Activated T-cell treated with anti-CD3 and anti-CD28 coated beads, Interleukin-2, amount 50 U/mL, for 72 hours (primary cell): ENCODE measurements around the gene C9orf152. TPM values are rescaled to one million over a fixed set of nuclear protein-coding genes. Genes with fewer than 3 reads are reported as not detected.

Source experiments
- ATAC-seq, 2 donors: fragments of 150-1000 bp; cut with Tn5 transposase; replicated peaks in 1 of 2; 2 replicates each; pipeline ENCODE4 v1.10.0; 2021; ENCODE audit warnings: moderate library complexity in 2 of 2, mild to moderate bottlenecking in 1 of 2
- DNase-seq, 2 donors: peaks; one replicate each; pipeline ENCODE4 v3.0.0; 2021 to 2022; ENCODE audit warnings: mixed read lengths in 1 of 2
- H3K27ac Mint-ChIP-seq: one replicate; pipeline ENCODE4 v1.8.0; 2022; ENCODE audit warnings: mild to moderate bottlenecking, moderate library complexity, mixed read lengths
- H3K27me3 Mint-ChIP-seq: one replicate; pipeline ENCODE4 v1.8.0; 2022; ENCODE audit warnings: low read depth, mixed read lengths
- H3K36me3 Mint-ChIP-seq, 2 donors: one replicate each; pipeline ENCODE4 v1.8.0; 2022; ENCODE audit warnings: mixed read lengths in 2 of 2, mild to moderate bottlenecking in 1 of 2; ENCODE audit not compliant: insufficient read depth in 2 of 2
- H3K4me1 Mint-ChIP-seq: one replicate; pipeline ENCODE4 v1.8.0; 2022; ENCODE audit warnings: low read depth, mixed read lengths
- H3K4me3 Mint-ChIP-seq, 2 donors: one replicate each; pipeline ENCODE4 v1.8.0; 2022; ENCODE audit warnings: mild to moderate bottlenecking in 2 of 2, mixed read lengths in 2 of 2, moderate library complexity in 2 of 2
- H3K9me3 Mint-ChIP-seq, 2 donors: one replicate each; pipeline ENCODE4 v1.8.0; 2022; ENCODE audit warnings: mixed read lengths in 2 of 2
- total RNA-seq, 2 donors: library from RNA; stranded (reverse); gene quantifications; one replicate each; pipeline ENCODE4 v1.2.3, GENCODE V29; 2022

C9orf152 gene
- total RNA-seq, 2 donors from 2014 or later = not detected

DNA sequence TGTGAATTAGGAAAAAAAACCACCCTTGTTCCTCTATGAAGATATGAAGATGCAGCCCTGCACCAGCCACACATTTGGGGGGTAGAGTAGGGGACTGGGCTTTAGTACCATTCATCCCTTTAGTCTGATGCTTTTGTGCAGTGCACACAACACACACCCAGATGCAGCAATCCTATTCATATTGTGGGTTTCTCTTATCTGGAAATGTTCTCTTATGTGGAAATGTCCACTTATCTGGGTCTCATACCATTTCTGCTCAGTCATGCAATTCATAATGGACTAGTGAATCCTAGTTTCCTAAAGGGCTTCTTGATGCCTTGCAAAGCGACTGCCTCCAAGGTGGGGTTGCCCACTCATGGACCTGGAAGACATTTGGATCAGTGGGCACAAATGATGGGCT is 47.8 kb downstream of the C9orf152 start:
- H3K4me3 Mint-ChIP-seq = no peak overlapping the region
- H3K4me1 Mint-ChIP-seq = peaks cover 74% of the 10 kb centered on the region
- H3K27me3 Mint-ChIP-seq = no peaks in the 10 kb centered on the region
- H3K9me3 Mint-ChIP-seq = peaks cover 0 to 3% of the 10 kb centered on the region in 2 donors
- ATAC-seq (no peak), DNase-seq (no peak)
- H3K36me3 Mint-ChIP-seq = peaks cover 8 to 19% of the 10 kb centered on the region in 2 donors
- no peak overlapping the region for H3K27ac Mint-ChIP-seq

DNA sequence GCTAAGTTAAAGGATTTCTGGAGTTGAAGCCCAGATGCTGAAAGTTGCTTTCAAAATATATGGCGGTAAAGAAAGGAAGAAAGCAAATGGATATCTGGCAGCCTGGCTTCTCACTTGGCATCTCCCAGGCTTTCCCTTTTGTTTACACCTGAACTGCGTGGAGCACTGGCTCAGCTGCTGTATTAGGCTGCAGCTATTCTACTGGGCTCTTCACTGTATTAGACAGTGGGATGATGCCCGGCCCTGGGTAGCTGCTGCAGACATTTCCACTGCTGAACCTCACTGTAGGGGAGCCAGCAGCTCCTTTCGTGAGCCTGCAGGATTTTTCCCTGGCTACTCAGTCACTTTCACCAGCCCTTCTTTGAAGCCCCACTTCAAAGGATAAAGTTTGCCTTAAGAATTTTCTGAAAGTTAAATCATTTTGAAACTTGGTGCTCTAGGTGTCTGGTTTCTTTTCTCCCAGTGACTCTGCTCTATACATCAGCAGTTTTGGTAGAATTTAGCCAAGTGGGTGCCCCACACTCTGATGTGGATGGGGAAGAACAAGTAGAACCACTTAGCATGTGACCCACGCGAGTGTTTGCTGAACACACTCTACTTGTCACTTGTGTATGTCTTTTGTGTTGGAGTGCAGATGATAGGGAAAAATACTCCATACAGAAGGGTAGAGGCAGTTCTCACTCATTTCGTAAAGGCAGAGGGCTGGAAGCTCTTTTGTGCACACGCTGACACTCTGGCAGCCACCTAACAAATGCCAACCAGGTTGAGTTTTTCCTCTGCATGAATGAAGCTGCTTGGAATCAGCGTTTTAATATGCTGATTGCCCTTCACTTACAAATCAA is 49.9 kb downstream of the C9orf152 start:
- ATAC-seq (peak; percentile 32 to 33), DNase-seq (no peak)
- H3K4me1 Mint-ChIP-seq = peaks cover 83% of the 10 kb centered on the region
- H3K27ac Mint-ChIP-seq = no peak overlapping the region
- H3K4me3 Mint-ChIP-seq = peak overlapping the region; percentile 33 to 65
- no peaks in the 10 kb centered on the region for H3K27me3 Mint-ChIP-seq
- peaks cover 0 to 3% of the 10 kb centered on the region in 2 donors for H3K9me3 Mint-ChIP-seq
- H3K36me3 Mint-ChIP-seq = peaks cover 8 to 17% of the 10 kb centered on the region in 2 donors

DNA sequence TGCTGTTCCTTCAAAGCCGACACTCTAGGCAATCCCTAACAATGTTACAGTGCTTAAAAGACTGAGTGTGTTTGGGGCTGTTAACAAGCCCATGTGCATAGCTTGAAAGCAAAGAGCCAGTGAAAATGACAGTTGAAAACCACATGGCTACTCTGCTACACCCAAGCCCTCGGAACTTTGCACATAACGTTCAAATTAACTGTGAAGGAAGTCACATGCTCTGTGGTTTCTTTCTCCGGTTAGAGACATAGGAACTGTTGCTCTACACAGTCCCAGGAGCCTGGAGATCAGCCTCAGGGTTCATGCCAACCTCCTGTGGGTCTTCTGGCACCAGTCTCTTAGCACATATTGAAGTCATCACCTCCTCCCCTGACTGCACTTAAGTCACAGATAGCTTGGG is 51.1 kb downstream of the C9orf152 start:
- H3K9me3 Mint-ChIP-seq = peaks cover 0 to under 1% of the 10 kb centered on the region in 2 donors
- no peak overlapping the region for H3K27ac Mint-ChIP-seq
- H3K4me1 Mint-ChIP-seq = peaks cover 85% of the 10 kb centered on the region
- ATAC-seq (peak; percentile 64 to 71), DNase-seq (no peak)
- H3K36me3 Mint-ChIP-seq = peaks cover 6 to 19% of the 10 kb centered on the region in 2 donors
- no peaks in the 10 kb centered on the region for H3K27me3 Mint-ChIP-seq
- H3K4me3 Mint-ChIP-seq = peak overlapping the region; percentile 33 to 65

DNA sequence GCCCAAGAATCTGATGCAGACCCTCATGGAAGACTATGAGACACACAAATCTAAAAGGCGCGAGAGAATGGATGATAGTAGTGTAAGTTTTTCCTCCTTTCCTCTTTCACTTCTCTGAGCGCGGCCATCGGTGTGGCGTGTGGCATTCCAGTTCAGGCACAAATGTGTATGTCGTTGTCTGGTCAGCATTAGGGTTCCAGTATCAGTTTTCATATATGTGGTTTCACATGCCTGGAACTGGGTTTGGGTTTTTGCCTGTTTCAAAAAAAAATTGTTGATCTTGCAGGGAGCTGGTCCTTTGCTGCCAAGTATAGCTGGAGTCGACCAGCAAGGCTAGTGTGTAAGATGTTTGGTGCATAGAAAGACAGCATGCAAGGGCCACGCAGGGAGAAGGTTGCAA is 51.5 kb downstream of the C9orf152 start:
- Mint-ChIP-seq H3K27me3 (no peaks in the 10 kb centered on the region), H3K36me3 (peaks cover 5 to 19% of the 10 kb centered on the region in 2 donors), H3K9me3 (no peaks in the 10 kb centered on the region), H3K4me1 (peaks cover 85% of the 10 kb centered on the region), H3K4me3 (peak overlapping the region; percentile 33 to 65), H3K27ac (peak overlapping the region; percentile 27)
- ATAC-seq = no peak
- DNase-seq = no peak

DNA sequence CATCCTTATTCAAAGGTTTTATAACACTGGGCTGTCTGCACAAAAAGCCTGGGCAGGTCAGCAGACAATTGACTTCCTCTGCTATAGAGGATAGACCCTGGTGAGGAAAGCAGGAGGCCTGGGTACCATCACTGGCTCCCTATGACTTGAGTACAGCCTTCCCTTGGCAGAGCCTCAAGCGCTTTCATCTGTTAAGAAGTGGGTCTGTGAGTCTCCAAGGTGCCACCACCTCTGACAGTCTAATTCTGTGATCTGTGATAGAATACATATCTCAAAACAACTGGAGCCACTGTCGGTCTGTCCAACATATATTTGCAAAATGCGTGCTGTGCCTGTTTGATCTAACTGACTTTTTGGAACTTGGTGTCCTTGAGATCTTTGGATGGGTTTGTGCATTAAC is 52.2 kb downstream of the C9orf152 start:
- DNase-seq = no peak
- Mint-ChIP-seq H3K4me3 (no peak overlapping the region), H3K4me1 (peaks cover 85% of the 10 kb centered on the region), H3K9me3 (no peaks in the 10 kb centered on the region), H3K27ac (no peak overlapping the region), H3K27me3 (no peaks in the 10 kb centered on the region), H3K36me3 (peaks cover 5 to 18% of the 10 kb centered on the region in 2 donors)
- no peak for ATAC-seq

DNA sequence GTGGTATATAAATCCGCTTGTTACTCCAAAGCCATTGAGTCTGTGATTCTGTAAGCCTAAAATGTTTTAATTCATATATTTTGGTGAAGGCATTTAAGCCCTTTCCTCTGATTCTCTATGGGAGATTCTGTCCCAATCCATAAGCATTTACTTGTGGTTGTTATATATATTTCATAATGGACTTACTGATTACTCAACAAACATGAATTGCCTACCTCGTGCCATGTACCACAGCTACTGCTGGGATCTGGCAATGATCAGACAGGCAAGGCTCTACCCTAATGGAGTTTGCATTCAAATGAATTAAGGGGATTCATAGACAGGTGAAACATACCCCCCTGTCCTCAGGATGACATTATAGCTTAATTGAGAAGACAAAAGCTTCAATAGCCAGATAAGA is 54.5 kb downstream of the C9orf152 start:
- no peak for ATAC-seq
- Mint-ChIP-seq H3K4me3 (no peak overlapping the region), H3K4me1 (peaks cover 87% of the 10 kb centered on the region), H3K36me3 (peaks cover 9 to 23% of the 10 kb centered on the region in 2 donors), H3K9me3 (peaks cover 0 to 2% of the 10 kb centered on the region in 2 donors), H3K27me3 (no peaks in the 10 kb centered on the region), H3K27ac (no peak overlapping the region)
- DNase-seq = no peak

DNA sequence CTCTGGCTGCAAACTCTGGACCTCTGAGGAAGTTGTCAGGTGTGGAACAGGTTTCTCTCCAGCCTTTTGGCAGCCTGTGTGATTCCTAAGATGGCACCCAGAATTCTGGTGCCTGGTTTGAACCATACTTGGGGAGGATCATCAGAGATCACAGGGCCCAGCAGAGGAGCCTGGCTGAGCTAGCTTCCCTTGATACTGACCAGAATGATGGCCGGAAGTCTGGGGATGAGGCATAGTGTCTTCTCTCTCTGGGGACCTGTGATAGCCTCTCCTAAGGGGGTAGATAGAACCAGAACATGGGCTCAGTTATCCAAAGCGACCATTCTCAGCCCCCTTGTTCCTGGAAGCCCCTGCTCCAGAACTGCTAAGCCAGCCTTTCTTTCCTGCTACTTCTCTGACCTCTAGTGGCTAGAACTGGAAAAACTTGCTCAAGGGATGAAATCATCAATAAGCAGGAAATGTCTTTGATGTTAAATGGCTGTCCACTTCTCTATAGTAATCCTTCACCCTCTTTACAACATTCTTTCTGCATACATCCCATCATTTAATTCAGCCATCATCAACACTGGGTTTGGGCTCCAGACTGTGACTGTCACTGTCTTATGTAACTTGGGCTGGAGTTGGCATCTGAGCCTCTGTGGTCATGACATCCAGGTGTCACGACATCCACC is 55.1 kb downstream of the C9orf152 start:
- Mint-ChIP-seq H3K9me3 (peaks cover 0 to 2% of the 10 kb centered on the region in 2 donors), H3K27ac (peak overlapping the region; percentile 61), H3K4me1 (peaks cover 87% of the 10 kb centered on the region), H3K27me3 (no peaks in the 10 kb centered on the region), H3K4me3 (no peak overlapping the region), H3K36me3 (peaks cover 7 to 23% of the 10 kb centered on the region in 2 donors)
- DNase-seq (peak in 1 of 2 donors; percentile 32), ATAC-seq (peak in 1 of 2 donors; percentile 5)

Other genes with a start within 250 kb of the C9orf152 start
- 100 to 1,000 TPM; 220 to 295 TPM for gene TXN, start 48.3 kb upstream of the C9orf152 start, total RNA-seq
- not detected for gene TXNDC8, start 129.7 kb upstream of the C9orf152 start, total RNA-seq